Fibroblast of the aortic adventitia (primary cell): ENCODE results near the gene LKAAEAR1. TPM values are rescaled to one million over a fixed set of nuclear protein-coding genes. Genes with fewer than 3 reads are reported as not detected.

Source experiments
- DNase-seq: peaks from one replicate; pipeline ENCODE4 v3.0.0-alpha.2; 2010; ENCODE audit warnings: low read depth
- H3K4me3 ChIP-seq: 2 replicates; pipeline ENCODE4 v1.5.1; 2011; ENCODE audit warnings: low read depth, mild to moderate bottlenecking, control low read depth, low read length, moderate library complexity
- total RNA-seq: library from RNA; depleted of rRNA; stranded (reverse); fragments of >200 nt; gene quantifications from 2 replicates; pipeline ENCODE4 v1.2.3, GENCODE V29; 2012; ENCODE audit warnings: low replicate concordance
- TF ChIP-seq, protein P1 (sequence below): IDR thresholded peaks from 2 replicates; pipeline ENCODE4 v1.5.1; 2011; ENCODE audit warnings: mild to moderate bottlenecking, low read length, control low read depth, inconsistent platforms; ENCODE audit not compliant: insufficient read depth

The LKAAEAR1 gene
- total RNA-seq, 1 donor, result 0.36 TPM

DNA sequence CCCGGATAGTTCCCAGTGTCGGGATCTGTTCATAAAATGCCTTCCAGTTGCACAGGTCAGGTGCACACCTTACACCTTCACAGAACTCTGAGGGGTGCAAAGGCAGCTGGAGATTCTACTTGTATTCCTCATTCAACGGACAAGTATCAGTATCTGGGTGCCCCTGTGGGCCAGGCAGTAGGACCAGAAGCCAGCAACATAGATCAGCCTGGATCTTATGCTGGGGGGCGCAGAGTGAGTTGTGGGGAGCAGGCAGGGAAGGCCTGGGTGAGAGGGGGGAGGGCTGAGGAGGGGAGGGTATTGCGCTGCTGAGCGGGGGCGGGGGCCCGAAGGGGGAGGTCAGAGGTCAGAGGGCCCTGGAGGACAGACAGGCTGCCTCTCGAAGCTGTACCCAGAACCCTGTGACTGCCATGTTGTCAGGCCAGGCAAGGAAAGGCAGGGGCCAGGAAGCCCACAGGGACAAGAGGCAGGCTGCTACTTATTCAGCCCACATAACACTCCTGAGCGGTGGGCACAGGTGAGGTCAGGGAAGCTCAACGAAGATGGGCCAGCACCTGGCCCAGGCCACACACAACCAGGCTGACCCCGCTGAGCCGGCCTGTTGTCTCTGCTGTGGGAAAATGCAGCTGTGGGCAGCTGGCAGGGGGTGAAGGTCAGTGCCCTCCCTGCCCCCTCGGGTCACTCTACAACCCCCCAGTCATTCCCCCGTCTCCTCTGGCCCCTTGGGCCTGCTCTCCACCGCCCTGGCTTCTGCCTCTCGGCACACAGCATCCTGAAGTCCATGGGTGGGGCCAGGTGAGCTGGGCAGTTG is 3.2 kb downstream of the LKAAEAR1 start:
- no peak for DNase-seq
- TF ChIP-seq, protein P1, sequence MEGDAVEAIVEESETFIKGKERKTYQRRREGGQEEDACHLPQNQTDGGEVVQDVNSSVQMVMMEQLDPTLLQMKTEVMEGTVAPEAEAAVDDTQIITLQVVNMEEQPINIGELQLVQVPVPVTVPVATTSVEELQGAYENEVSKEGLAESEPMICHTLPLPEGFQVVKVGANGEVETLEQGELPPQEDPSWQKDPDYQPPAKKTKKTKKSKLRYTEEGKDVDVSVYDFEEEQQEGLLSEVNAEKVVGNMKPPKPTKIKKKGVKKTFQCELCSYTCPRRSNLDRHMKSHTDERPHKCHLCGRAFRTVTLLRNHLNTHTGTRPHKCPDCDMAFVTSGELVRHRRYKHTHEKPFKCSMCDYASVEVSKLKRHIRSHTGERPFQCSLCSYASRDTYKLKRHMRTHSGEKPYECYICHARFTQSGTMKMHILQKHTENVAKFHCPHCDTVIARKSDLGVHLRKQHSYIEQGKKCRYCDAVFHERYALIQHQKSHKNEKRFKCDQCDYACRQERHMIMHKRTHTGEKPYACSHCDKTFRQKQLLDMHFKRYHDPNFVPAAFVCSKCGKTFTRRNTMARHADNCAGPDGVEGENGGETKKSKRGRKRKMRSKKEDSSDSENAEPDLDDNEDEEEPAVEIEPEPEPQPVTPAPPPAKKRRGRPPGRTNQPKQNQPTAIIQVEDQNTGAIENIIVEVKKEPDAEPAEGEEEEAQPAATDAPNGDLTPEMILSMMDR, result no peak
- no peak overlapping the region for H3K4me3 ChIP-seq

DNA sequence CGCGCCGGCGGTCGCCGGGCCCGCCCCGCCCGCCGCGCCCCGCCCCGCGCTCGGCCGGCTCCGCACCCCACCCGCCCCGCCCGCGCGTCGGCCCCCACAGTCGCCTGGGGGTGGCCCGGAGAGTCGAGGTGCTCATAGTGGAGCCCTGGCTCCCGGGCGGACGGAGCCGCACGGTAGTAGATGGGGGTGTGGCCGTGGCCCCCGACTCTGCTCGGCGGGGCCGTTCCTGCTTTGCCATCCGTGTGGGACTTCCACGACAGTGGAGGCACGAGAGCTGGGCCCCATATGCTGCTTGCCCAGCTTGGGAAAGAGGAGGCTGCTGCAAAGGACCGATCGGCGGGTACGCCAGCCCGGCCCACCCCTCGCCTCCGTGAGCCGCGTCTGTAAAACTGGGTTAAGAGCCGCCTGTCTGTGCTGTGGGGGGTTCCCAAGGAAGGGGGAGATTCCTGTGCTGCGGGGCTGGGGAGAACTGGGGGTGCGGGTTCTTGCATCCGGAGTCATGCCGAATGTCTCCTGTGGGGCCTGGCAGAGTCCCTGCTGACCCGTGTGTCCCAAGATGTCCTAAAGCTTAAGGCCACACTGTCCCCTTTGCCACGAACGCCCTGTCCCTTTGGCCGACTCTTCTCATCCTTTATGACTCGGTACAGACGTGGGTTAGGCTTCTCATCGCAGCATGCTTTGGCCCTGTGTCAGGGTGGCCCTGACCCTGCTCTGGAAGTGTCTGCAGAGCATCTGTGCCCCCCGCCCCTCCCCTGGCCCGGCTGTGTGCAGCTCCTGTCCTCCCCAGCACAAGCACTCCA is 4.0 kb downstream of the LKAAEAR1 start, which contains the start of gene OPRL1:
OPRL1 (plus strand) TSS at position 70 of the 800 bp plus-strand sequence. CDS start 12,639 bp downstream, outside the sequence.
- no peak for DNase-seq

DNA sequence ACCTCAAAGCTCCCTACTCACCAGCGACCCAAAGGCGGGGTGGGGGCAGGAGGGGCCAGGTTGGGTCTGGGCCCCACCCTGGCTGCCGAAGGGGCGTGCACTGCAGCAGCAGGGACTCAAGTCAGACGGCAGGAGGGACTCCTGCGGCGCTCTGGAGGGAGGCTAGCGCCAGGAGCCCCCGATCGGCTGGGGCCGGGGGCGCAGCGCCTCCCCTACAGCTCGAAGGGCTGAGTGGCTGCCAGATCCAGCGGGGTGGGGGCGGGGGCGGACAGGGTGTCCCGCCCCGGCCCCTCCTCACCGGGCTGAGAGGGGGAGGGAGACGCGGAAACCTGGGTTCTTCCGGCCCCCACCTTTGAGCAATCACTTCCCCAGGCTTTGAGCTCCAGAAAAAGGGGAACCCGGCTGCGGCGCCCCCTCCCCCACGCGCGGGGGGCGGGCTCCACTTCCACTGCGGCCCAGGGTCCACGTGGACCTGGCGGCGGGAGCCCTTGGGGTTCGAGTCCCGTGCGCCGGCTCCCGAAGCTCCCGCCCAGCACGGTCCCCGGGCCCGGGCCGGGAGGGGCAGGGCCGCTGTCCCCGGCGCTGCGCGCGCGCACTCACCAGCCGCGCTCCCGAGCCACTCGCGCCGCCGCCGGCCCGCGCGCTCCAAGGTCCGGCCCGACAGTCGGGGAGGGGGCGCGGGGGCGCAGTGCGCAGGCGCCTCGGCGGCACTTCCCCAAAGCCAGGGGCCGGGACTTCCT is 4.8 kb downstream of the LKAAEAR1 start, which contains the start of gene RGS19:
RGS19 (minus strand) TSS at position 246 of the 740 bp plus-strand sequence. CDS start 2,632 bp downstream, outside the sequence.
- peak within 1 kb of the TSS; percentile 73 for H3K4me3 ChIP-seq
- DNase-seq, result peak; percentile 55
- TF ChIP-seq, protein P1, result no peak

More for the DNA sequence above, 4.0 kb downstream of the LKAAEAR1 start, which contains the start of gene OPRL1:
- TF ChIP-seq, protein P1, result no peak
- peak within 1 kb of the TSS; percentile 73 for H3K4me3 ChIP-seq

DNA sequence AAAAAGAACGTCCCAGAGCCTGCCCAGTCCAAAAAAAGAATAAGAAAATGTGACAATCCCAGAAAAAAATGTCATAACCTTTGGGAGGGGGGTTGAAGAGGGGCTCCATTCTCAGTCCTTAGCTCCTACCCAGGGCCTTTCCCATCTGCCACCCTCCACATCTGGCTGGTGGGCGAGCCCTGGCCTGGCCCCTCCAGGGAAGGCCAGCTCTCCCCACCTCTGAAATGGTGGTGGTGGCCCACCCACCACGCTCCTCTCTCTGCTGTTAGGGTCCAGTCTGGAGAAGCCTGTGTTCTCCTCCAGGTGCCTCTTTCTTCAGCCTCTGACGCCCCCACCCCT is 5.3 kb downstream of the LKAAEAR1 start:
- H3K4me3 ChIP-seq, result peak overlapping the region; percentile 73
- DNase-seq, result no peak
- TF ChIP-seq, protein P1, result no peak

- TF ChIP-seq, protein P1, result no peak
- DNase-seq, result no peak
- H3K4me3 ChIP-seq, result peak overlapping the region; percentile 73
Observed at GRCh38 chr20:64077876-64078551, 6.2 kb downstream of the LKAAEAR1 start.

GRCh38 chr20:64077541-64077875 is 6.7 kb downstream of the LKAAEAR1 start:
- TF ChIP-seq, protein P1, result no peak

More at GRCh38 chr20:64077541-64077875, 6.7 kb downstream of the LKAAEAR1 start:
- DNase-seq, result no peak
- H3K4me3 ChIP-seq, result no peak overlapping the region
